ENCODE results near the gene METTL25B.
A peak's percentile ranks its signal among the peaks of the same experiment; 100 is the strongest.
"Not testable (repeated sequence)": the region's sequence is repeated elsewhere in the genome, so short reads cannot be mapped to it uniquely, and the experiment has no call there.

The METTL25B gene

DNA sequence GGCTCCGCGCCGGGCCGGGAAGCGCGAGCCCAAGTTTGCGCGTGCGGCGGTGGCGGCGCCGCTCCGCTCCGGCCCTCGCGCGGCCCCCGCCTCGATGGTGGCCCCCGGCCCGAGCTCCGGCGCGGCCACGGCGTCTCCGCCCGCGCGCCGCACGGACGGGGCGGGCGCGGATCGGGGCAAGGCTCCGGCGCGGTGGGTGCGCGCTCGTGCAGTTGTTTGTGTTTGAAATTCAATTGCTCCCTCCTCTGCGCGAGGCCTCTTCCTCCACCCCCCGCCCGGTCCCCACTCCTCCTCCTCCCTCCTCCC, 23.1 kb downstream of the METTL25B start, which contains the start of gene HDGF:
Gene HDGF, minus strand, starts transcription at position 225 of the 306 bp plus-strand sequence. CDS start 246 bp downstream, outside the sequence.
- no peak for TF ChIP-seq ZFX (IDR thresholded peaks at IDR 0.05; ENCODE audit: borderline replicate concordance)
- TF ChIP-seq, protein P1, sequence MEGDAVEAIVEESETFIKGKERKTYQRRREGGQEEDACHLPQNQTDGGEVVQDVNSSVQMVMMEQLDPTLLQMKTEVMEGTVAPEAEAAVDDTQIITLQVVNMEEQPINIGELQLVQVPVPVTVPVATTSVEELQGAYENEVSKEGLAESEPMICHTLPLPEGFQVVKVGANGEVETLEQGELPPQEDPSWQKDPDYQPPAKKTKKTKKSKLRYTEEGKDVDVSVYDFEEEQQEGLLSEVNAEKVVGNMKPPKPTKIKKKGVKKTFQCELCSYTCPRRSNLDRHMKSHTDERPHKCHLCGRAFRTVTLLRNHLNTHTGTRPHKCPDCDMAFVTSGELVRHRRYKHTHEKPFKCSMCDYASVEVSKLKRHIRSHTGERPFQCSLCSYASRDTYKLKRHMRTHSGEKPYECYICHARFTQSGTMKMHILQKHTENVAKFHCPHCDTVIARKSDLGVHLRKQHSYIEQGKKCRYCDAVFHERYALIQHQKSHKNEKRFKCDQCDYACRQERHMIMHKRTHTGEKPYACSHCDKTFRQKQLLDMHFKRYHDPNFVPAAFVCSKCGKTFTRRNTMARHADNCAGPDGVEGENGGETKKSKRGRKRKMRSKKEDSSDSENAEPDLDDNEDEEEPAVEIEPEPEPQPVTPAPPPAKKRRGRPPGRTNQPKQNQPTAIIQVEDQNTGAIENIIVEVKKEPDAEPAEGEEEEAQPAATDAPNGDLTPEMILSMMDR (IDR thresholded peaks at IDR 0.05) = peak; percentile 2; the same call in 1 of the 2 replicates
- peak within 1 kb of the TSS; percentile 97 for H3K27ac ChIP-seq

GRCh38 chr1:156751757-156752481, 23.6 kb downstream of the METTL25B start:
- TF ChIP-seq, protein P1 (IDR thresholded peaks at IDR 0.05) = no peak
- no peak for TF ChIP-seq ZFX (IDR thresholded peaks at IDR 0.05; ENCODE audit: borderline replicate concordance)
- peak overlapping the region; percentile 97 for H3K27ac ChIP-seq

GRCh38 chr1:156752843-156753482, 24.7 kb downstream of the METTL25B start:
- TF ChIP-seq, protein P1 (IDR thresholded peaks at IDR 0.05) = no peak
- no peak for TF ChIP-seq ZFX (IDR thresholded peaks at IDR 0.05; ENCODE audit: borderline replicate concordance)
- peak overlapping the region; percentile 97 for H3K27ac ChIP-seq

GRCh38 chr1:156754219-156754618, 25.9 kb downstream of the METTL25B start:
- 0 out of 2 replicates have a peak overlapping the region, but pooled peaks have one; percentile 97 for H3K27ac ChIP-seq
- no peak for TF ChIP-seq ZFX (IDR thresholded peaks at IDR 0.05; ENCODE audit: borderline replicate concordance)
- TF ChIP-seq, protein P1 (IDR thresholded peaks at IDR 0.05) = no peak

DNA sequence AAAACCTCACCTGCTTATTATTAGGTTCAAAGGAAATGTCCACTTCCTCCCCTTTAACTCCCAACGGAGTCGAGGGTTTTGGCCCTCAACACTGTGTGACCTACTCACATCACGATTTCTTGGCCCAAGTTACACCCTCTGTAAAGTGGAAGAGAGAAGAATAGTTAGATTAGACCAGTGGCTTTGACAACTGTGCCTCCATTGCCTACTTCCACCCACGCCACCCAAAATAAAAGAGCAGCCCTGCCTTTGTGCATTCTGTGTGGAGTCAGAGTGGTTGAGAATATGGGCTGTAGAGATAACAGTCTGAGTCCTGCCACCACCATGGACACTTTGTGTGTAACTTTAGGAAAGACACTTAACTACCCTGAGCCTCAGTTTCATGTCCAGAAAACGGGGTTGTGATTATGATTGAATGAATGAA, 27.3 kb downstream of the METTL25B start:
- H3K27ac ChIP-seq = no peak overlapping the region
- no peak for TF ChIP-seq ZFX (IDR thresholded peaks at IDR 0.05; ENCODE audit: borderline replicate concordance)
- TF ChIP-seq, protein P1 (IDR thresholded peaks at IDR 0.05) = no peak

GRCh38 chr1:156756355-156756754, 28.1 kb downstream of the METTL25B start:
- TF ChIP-seq, protein P1 (IDR thresholded peaks at IDR 0.05) = no peak
- TF ChIP-seq ZFX (IDR thresholded peaks at IDR 0.05; ENCODE audit: borderline replicate concordance) = no peak
- H3K27ac ChIP-seq = no peak overlapping the region

DNA sequence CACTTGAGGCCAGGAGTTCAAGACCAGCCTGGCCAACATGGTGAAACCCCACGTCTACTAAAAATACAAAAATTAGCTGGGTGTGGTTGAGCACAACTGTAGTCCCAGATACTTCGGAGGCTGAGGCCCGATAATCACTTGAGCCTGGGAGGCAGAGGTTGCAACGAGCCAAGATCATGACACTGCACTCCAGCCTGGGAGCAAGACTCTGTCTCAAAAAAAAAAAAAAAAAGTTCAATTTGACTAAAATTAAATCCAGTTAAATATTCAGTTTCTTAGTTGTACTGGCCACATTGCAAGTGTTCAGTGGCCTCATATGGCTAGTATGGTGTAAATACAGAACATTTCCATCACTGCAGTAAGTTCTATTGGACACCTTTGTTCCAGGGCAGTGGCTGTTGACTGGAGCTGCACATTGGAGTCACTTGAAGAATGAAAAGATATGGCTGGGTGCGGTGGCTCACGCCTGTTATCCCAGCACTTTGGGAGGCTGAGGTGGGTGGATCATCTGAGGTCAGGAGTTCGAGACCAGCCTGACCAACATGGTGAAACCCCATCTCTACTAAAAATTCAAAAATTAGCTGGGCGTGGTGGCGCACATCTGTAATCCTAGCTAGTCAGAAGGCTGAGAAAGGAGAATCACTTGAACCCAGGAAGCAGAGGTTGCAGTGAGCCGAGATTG, 29.4 kb downstream of the METTL25B start:
- not testable (repeated sequence) for H3K27ac ChIP-seq

All from 22Rv1 (cell line).